22Rv1 (cell line): ENCODE measurements around the gene RNASET2.

Experiments
- H3K27ac ChIP-seq: fragments of 450-650 bp; 2 replicates; pipeline ENCODE4 v1.5.1; 2017
- CTCF ChIP-seq: fragments of 450-650 bp; IDR thresholded peaks from 2 replicates; pipeline ENCODE4 v1.5.1; 2017; ENCODE audit warnings: mild to moderate bottlenecking
- ZFX ChIP-seq: fragments of 450-650 bp; IDR thresholded peaks from 2 replicates; pipeline ENCODE4 v1.6.1; 2017; ENCODE audit warnings: antibody characterized with exemption, borderline replicate concordance

The RNASET2 gene

DNA sequence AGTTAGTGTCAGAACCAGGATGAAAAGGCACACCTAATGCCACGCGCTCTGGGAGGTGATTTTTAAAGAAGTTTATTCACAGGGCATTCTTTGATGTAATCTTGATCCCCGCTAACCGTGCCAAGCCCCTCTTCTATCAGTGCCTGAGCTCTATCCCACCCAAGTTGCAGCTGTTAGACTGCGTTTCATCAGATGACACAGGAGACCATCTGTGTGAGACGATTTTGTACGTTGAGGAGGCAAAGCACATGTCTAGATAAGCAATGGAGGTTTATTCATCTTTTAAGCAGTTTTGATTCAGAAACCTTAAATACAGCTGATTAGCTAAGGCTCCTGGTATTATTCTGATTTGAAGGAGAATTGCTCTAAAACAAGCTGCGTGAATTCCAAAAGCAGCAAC, 18.6 kb downstream of the RNASET2 start:
- no peak for TF ChIP-seq CTCF
- TF ChIP-seq ZFX, result no peak
- no peak overlapping the region for H3K27ac ChIP-seq

DNA sequence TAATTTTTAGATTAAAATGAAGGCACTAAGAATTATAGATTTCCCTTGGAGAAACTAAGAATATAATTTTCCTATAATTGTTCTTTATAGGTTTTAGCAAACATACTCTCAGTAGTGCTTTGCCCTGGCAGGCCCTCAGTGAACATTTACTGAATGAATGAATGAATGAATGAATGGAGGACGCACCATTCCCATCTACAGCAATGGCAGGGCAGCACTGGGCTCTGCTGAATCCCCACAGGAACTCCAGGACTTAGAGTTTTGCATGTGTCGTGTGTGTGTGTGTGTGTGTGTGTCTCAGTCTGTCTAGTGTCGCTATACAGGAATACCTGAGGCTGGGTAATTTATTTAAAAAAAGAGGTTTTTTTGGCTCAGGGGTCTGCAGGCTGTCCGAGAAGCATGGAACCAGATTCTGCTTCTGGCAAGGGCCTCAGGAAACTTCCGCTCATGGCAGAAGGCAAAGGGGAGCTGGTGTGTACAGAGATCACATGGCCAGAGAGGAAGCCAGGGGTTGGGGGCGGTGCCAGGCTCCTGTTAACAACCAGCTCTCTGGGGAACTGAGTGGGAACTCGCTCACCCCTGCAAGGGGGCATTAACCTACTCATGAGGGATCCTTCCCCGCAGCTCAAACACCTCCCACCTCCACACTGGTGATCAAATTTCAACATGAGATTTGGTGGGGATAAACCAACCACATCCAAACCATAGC, 20.1 kb downstream of the RNASET2 start:
- TF ChIP-seq ZFX, result no peak
- no peak for TF ChIP-seq CTCF
- H3K27ac ChIP-seq, result no peak overlapping the region

DNA sequence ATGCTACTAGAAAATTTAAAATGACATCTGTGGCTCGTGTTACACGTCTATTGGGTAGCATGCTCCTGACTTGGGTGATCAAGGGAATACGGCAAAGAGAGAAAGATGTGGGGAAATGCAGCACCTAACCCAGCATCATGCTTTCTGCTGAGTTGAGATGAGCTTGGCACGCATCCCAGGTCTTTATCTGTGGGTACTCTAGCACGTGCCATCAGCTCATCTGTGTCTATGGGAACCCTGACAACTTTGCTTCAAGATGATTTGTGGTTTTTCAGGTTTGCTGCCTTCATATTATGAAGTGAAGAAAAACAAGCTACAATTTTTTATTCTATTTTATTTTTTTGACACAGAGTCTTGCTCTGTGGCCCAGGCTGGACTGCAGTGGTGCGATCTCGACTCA, 21.0 kb downstream of the RNASET2 start:
- no peak overlapping the region for H3K27ac ChIP-seq
- TF ChIP-seq CTCF, result no peak
- no peak for TF ChIP-seq ZFX

- no peak for TF ChIP-seq CTCF
- no peak for TF ChIP-seq ZFX
- no peak overlapping the region for H3K27ac ChIP-seq
Measured at GRCh38 chr6:166934174-166934573, 22.2 kb downstream of the RNASET2 start.

DNA sequence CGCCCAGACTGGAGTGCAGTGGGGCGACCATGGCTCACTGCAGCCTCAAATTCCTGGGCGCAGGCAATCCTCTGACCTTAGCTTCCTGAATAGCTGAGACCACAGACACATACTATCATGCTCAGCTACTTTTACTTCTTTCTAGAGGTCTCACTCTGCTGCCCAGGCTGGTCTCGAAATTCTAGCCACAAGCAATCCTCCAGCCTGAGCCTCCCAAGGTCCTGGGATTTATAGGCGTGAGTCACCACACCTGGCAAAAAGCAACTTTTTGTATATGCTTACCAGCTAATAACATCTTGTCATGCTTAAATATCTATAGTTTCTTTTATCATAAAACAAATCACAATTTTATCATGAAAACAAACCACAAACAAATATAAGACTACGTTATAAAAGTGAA, 23.0 kb downstream of the RNASET2 start:
- no peak for TF ChIP-seq CTCF
- no peak for TF ChIP-seq ZFX
- H3K27ac ChIP-seq, result no peak overlapping the region

DNA sequence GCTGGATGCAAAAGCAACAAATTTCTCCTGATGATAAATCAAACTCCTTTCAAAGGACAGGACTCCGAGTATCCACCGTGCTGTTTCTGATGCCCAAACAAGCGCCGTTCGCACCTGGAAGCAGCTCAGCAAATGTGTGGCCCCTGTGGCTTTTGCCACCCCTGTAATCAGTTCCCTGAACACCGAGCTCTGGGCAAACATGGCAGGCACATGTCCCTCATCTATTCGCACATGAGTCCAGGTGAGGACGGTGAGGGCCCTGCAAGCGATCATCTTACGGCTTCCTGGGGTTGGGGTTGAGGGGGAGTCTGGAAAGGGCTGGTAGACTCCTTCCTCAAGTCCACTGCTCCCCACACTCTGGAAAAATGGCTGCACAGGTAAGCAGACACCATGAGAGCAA, 23.7 kb downstream of the RNASET2 start:
- no peak for TF ChIP-seq CTCF
- TF ChIP-seq ZFX, result no peak
- no peak overlapping the region for H3K27ac ChIP-seq

GRCh38 chr6:166932116-166932515, 24.2 kb downstream of the RNASET2 start:
- no peak overlapping the region for H3K27ac ChIP-seq

More at GRCh38 chr6:166932116-166932515, 24.2 kb downstream of the RNASET2 start:
- TF ChIP-seq ZFX (no peak), CTCF (no peak)
